ENCODE results near the gene TCEAL8. TPM values are rescaled to one million over a fixed set of nuclear protein-coding genes. Genes with fewer than 3 reads are reported as not detected.

Gene TCEAL8
- total and polyA plus RNA-seq, 7 donors, result 6.6 to 15.8 (median 9.5) TPM

DNA sequence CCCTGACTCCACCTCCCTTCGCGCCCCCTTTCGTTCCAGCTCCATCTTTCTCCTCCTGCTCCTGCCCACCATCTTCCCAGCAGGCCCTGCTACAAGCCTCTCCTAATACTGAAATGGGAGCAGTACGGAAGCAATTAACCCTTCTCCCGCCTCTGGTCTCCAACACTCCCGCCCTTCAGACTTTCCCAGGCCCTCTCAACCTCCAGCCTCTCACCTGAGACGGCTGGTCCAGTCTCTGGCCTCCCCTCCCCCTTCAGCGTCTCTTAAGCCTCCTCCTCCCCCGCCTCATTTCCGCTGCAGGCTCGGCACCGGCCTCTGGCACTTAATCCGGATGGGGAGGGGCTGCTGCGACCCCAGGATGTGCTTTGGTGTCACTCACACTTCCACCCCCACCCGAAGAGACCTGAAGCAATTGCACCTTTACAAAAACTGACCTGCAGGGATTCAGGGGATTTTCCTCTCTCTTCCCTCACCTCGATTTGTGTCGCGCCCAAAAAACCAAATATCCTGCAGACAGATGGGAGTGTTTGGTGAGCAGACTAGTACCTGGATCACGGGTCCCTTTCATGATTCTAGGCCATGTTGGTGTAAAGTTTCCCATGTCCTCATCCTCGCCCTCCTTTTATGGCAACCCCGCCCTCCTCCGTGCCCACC is 657 bp downstream of the TCEAL8 start:
- TF ChIP-seq, protein P1, sequence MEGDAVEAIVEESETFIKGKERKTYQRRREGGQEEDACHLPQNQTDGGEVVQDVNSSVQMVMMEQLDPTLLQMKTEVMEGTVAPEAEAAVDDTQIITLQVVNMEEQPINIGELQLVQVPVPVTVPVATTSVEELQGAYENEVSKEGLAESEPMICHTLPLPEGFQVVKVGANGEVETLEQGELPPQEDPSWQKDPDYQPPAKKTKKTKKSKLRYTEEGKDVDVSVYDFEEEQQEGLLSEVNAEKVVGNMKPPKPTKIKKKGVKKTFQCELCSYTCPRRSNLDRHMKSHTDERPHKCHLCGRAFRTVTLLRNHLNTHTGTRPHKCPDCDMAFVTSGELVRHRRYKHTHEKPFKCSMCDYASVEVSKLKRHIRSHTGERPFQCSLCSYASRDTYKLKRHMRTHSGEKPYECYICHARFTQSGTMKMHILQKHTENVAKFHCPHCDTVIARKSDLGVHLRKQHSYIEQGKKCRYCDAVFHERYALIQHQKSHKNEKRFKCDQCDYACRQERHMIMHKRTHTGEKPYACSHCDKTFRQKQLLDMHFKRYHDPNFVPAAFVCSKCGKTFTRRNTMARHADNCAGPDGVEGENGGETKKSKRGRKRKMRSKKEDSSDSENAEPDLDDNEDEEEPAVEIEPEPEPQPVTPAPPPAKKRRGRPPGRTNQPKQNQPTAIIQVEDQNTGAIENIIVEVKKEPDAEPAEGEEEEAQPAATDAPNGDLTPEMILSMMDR (IDR thresholded peaks at IDR 0.05), result no peak
- 1 to 17% (median 3%) methylated on average over 16 to 22 of the region's 22 CpGs for WGBS, 3 donors
- ATAC-seq (peak; percentile 40 to 68 (median 50)), DNase-seq (peak; percentile 26 to 55)
- intact Hi-C loops (cut with DNase I), result loop anchor here in 1 of 2 donors (5.0 kb wide), 1 partner anchor 42 kb away; no protein-coding TSS in a partner anchor
- Histone ChIP-seq H3K27me3 (ENCODE audit: insufficient read depth in 3 of 3, low read length in 2 of 3) (no peaks in the 10 kb centered on the region), H3K4me1 (no peaks in the 10 kb centered on the region), H3K9me3 (no peaks in the 10 kb centered on the region), H3K4me3 (peak overlapping the region; percentile 65), H3K36me3 (ENCODE audit: insufficient read depth in 1 of 2, low read depth in 1 of 2) (no peaks in the 10 kb centered on the region), H3K27ac (peak overlapping the region; percentile 62)

DNA sequence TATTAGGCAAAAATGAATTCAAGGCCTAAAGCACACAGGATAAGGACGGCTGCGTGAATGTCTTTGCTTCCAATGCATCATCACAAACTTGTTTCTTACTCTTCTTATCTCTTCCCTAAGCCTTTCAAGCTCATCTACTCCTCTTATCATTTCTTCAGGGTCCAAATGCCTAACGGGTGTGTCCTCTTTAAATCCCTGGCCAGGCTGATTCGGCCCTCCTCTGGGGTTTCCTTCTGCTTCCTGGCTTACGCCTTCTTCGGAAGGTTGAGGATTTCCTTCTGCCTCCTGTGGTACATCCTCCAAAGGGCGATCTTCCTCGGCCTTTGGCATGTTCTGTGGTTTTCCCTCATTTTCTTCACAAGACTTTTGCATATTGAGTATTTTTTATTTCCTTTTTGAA is 1.3 kb downstream of the TCEAL8 start:
- intact Hi-C loops (cut with DNase I), result loop anchor here in 1 of 2 donors (5.0 kb wide), 1 partner anchor 41 kb away; no protein-coding TSS in a partner anchor
- Histone ChIP-seq H3K27ac (peak overlapping the region; percentile 62), H3K9me3 (no peaks in the 10 kb centered on the region), H3K27me3 (ENCODE audit: insufficient read depth in 3 of 3, low read length in 2 of 3) (no peaks in the 10 kb centered on the region), H3K4me1 (no peaks in the 10 kb centered on the region), H3K36me3 (ENCODE audit: insufficient read depth in 1 of 2, low read depth in 1 of 2) (no peaks in the 10 kb centered on the region), H3K4me3 (peak overlapping the region; percentile 65)
- TF ChIP-seq, protein P1 (IDR thresholded peaks at IDR 0.05), result no peak
- WGBS, 3 donors, result 28 to 42% (median 32%) methylated on average over 8 of the region's 8 CpGs
- ATAC-seq (peak in 1 of 4 donors; percentile 44), DNase-seq (no peak)

DNA sequence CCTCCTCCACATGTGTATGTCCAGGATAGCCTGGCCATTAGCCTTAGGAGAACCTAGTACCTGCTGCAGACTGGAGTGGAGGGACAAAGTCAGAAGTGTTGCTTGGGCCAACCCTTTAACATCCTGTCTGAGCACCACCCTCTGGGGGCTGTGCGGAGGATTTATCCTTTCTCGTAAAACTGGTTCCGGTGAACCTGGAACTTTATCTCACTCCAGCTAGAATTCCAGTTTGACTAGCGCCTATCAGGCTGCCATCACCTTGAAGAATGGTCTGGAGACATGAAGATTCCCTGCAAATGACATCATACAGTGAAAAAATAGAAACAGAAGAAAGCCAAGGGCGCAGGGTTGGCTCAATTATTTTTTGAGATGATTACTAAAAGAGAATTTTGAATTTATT is 4.0 kb downstream of the TCEAL8 start:
- TF ChIP-seq, protein P1 (IDR thresholded peaks at IDR 0.05), result no peak
- DNase-seq, result no peak
- H3K36me3 ChIP-seq (ENCODE audit: insufficient read depth in 1 of 2, low read depth in 1 of 2), result no peaks in the 10 kb centered on the region
- WGBS, 3 donors, result 60 to 82% (median 67%) methylated on average over 5 of the region's 5 CpGs
- no peak for ATAC-seq
- H3K27ac ChIP-seq, result no peak overlapping the region
- no peaks in the 10 kb centered on the region for H3K27me3 ChIP-seq (ENCODE audit: insufficient read depth in 3 of 3, low read length in 2 of 3)
- intact Hi-C loops (cut with DNase I), result loop anchor here in 1 of 2 donors (5.0 kb wide), 1 partner anchor 39 kb away; no protein-coding TSS in a partner anchor
- H3K4me1 ChIP-seq, result no peaks in the 10 kb centered on the region
- no peak overlapping the region for H3K4me3 ChIP-seq
- no peaks in the 10 kb centered on the region for H3K9me3 ChIP-seq

DNA sequence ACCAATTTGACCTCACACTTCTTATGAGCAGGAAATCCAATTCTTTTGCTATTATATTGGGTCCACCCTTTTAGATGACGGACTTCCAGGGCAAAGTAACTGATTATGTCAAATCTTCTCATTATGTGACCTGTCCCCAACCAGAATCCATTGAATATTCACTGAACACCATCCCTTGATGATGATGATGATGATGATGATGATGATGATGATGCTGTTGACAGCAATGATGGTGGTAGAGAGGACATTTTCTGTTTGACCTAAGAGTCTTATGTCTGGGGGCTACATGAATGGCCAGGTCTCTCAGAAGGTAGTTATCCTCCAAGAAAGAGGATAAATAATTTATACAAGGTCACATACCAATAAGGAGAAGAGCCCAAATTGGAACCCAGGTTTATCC is 5.2 kb downstream of the TCEAL8 start:
- H3K27ac ChIP-seq, result no peak overlapping the region
- H3K36me3 ChIP-seq (ENCODE audit: insufficient read depth in 1 of 2, low read depth in 1 of 2), result no peaks in the 10 kb centered on the region
- H3K4me1 ChIP-seq, result no peaks in the 10 kb centered on the region
- no peak for DNase-seq
- no peaks in the 10 kb centered on the region for H3K9me3 ChIP-seq
- no peak overlapping the region for H3K4me3 ChIP-seq
- 61 to 85% (median 71%) methylated on average over 1 of the region's 1 CpG for WGBS, 3 donors
- ATAC-seq, result no peak
- H3K27me3 ChIP-seq (ENCODE audit: insufficient read depth in 3 of 3, low read length in 2 of 3), result no peaks in the 10 kb centered on the region
- intact Hi-C loops (cut with DNase I), result loop anchor here in 1 of 2 donors (5.0 kb wide), 1 partner anchor 38 kb away; no protein-coding TSS in a partner anchor
- TF ChIP-seq, protein P1 (IDR thresholded peaks at IDR 0.05), result no peak

Data from psoas muscle (tissue), 8 donors.